Left ventricle myocardium inferior (tissue), 1 donor: Measurements from ENCODE around the gene IQCE. TPM values are rescaled to one million over a fixed set of nuclear protein-coding genes. Genes with fewer than 3 reads are reported as not detected.

ENCODE experiments used
- DNase-seq: peaks from one replicate; pipeline ENCODE4 v3.0.0-alpha.2; 2020
- H3K27ac ChIP-seq: fragments of 200-600 bp; replicated peaks from 2 replicates; pipeline ENCODE4 v1.8.0; 2021
- H3K27me3 ChIP-seq: fragments of 200-600 bp; 2 replicates; pipeline ENCODE4 v1.8.0; 2021; ENCODE audit warnings: low read depth
- H3K36me3 ChIP-seq: fragments of 200-600 bp; 2 replicates; pipeline ENCODE4 v1.8.0; 2021
- H3K4me1 ChIP-seq: fragments of 200-600 bp; 2 replicates; pipeline ENCODE4 v1.8.0; 2021
- H3K4me3 ChIP-seq: fragments of 200-600 bp; 2 replicates; pipeline ENCODE4 v1.8.0; 2021; ENCODE audit warnings: mild to moderate bottlenecking, moderate library complexity
- H3K9me3 ChIP-seq: fragments of 200-600 bp; replicated peaks from 2 replicates; pipeline ENCODE4 v1.8.0; 2021
- CTCF ChIP-seq: fragments of 200-600 bp; IDR thresholded peaks from 2 replicates; pipeline ENCODE4 v1.8.0; 2021; ENCODE audit warnings: antibody characterized with exemption, mild to moderate bottlenecking, borderline replicate concordance
- intact Hi-C: fragments of 100-400 bp; cut with micrococcal nuclease; formaldehyde crosslinking; loops from one replicate; pipeline ENCODE4 v1.11.0; 2022
- total RNA-seq: library from RNA; stranded (reverse); fragmentation: NEBNext Ultra II Directional; extraction: Animal tissue kit (Norgen Biotek cat#: 25700); gene quantifications from one replicate; pipeline ENCODE4 v1.2.1, GENCODE V29; 2021
- donor health status: DM: no; HTN: yes; CAD: no; lungs with severe emphysema.

IQCE gene
- total RNA-seq, 1 donor from 2014 or later = 11.5 TPM

GRCh38 chr7:2595258-2595860, 36.6 kb downstream of the IQCE start:
- intact Hi-C loops = no loop called here

GRCh38 chr7:2596464-2597272, 37.9 kb downstream of the IQCE start:
- H3K27ac ChIP-seq = no peak overlapping the region
- no peak for DNase-seq
- H3K9me3 ChIP-seq = no peaks in the 10 kb centered on the region
- H3K27me3 ChIP-seq = no peaks in the 10 kb centered on the region
- H3K4me3 ChIP-seq = no peak overlapping the region
- intact Hi-C loops = no loop called here
- TF ChIP-seq CTCF = no peak
- H3K36me3 ChIP-seq = peaks cover 84% of the 10 kb centered on the region
- H3K4me1 ChIP-seq = no peaks in the 10 kb centered on the region

More at GRCh38 chr7:2595258-2595860, 36.6 kb downstream of the IQCE start:
- Histone ChIP-seq H3K27me3 (no peaks in the 10 kb centered on the region), H3K9me3 (no peaks in the 10 kb centered on the region), H3K27ac (no peak overlapping the region), H3K4me1 (no peaks in the 10 kb centered on the region), H3K36me3 (peaks cover 85% of the 10 kb centered on the region), H3K4me3 (no peak overlapping the region)
- DNase-seq = no peak
- TF ChIP-seq CTCF = no peak

GRCh38 chr7:2597273-2597640, 38.5 kb downstream of the IQCE start:
- intact Hi-C loops = no loop called here
- no peak overlapping the region for H3K4me3 ChIP-seq
- peaks cover 85% of the 10 kb centered on the region for H3K36me3 ChIP-seq
- H3K27me3 ChIP-seq = no peaks in the 10 kb centered on the region
- H3K4me1 ChIP-seq = no peaks in the 10 kb centered on the region
- no peak overlapping the region for H3K27ac ChIP-seq
- DNase-seq = no peak
- no peaks in the 10 kb centered on the region for H3K9me3 ChIP-seq
- TF ChIP-seq CTCF = no peak

- Histone ChIP-seq H3K36me3 (peaks cover 75% of the 10 kb centered on the region), H3K27ac (no peak overlapping the region), H3K4me3 (no peak overlapping the region), H3K9me3 (no peaks in the 10 kb centered on the region), H3K4me1 (no peaks in the 10 kb centered on the region), H3K27me3 (no peaks in the 10 kb centered on the region)
- intact Hi-C loops = no loop called here
- no peak for DNase-seq
- no peak for TF ChIP-seq CTCF
These were observed 39.5 kb downstream of the IQCE start for GRCh38 chr7:2598154-2598823.

- peaks cover 21% of the 10 kb centered on the region for H3K4me1 ChIP-seq
- H3K27ac ChIP-seq = no peak overlapping the region
- TF ChIP-seq CTCF = no peak
- H3K4me3 ChIP-seq = no peak overlapping the region
- H3K27me3 ChIP-seq = no peaks in the 10 kb centered on the region
- H3K9me3 ChIP-seq = no peaks in the 10 kb centered on the region
- peaks cover 50% of the 10 kb centered on the region for H3K36me3 ChIP-seq
- intact Hi-C loops = no loop called here
- DNase-seq = no peak
These were observed 42.3 kb downstream of the IQCE start for GRCh38 chr7:2601065-2601464.
